ENCODE data around the gene FILIP1L.

Gene FILIP1L

GRCh38 chr3:99895703-99896441 is 218.4 kb downstream of the FILIP1L start:
- in situ Hi-C loops (cut with HindIII; ENCODE audit: low pct_ligation_motif_present, low sequenced_read_pairs): no loop called here
- H3K36me3 ChIP-seq (replicated peaks): no peaks in the 10 kb centered on the region
- TF ChIP-seq CTCF (IDR thresholded peaks at IDR 0.05; ENCODE audit: low read depth, low read length, missing control alignments): no peak
- peak overlapping the region; percentile 74 for H3K27ac ChIP-seq
- H3K4me3 ChIP-seq (ENCODE audit: low read depth, low read length): no peak overlapping the region
- H3K27me3 ChIP-seq (replicated peaks): no peaks in the 10 kb centered on the region
- peak; percentile 83 for DNase-seq

DNA sequence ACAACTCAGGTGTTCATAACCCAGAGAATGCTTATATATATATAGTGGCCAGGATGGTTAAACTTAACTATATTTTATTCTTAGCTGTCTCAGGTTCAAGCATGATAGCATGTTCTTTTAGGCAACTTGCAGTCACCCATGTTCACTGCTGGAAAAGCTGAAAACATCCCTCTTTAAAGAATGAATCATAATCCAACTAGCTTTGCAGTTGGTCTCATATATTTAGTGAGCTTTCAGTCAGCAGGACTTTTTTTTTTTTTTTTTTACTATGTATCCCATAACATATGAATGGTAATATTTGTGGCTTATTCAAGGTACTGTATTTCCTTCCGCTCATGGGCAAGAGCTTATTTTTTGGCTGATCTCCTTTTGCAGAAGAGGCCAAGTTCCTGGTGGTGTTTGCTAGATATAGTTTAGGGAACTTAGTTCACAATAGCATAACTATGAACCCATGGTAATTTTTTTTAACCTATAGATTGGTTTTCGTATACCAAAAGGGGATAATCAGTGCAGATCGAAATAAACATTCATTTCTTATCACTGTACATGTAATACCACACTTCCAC is 219.1 kb downstream of the FILIP1L start:
- TF ChIP-seq CTCF (IDR thresholded peaks at IDR 0.05; ENCODE audit: low read depth, low read length, missing control alignments): no peak
- H3K4me3 ChIP-seq (ENCODE audit: low read depth, low read length): no peak overlapping the region
- H3K36me3 ChIP-seq (replicated peaks): no peaks in the 10 kb centered on the region
- H3K27ac ChIP-seq: peak overlapping the region; percentile 74
- no peak for DNase-seq
- no peaks in the 10 kb centered on the region for H3K27me3 ChIP-seq (replicated peaks)
- in situ Hi-C loops (cut with HindIII; ENCODE audit: low pct_ligation_motif_present, low sequenced_read_pairs): no loop called here

DNA sequence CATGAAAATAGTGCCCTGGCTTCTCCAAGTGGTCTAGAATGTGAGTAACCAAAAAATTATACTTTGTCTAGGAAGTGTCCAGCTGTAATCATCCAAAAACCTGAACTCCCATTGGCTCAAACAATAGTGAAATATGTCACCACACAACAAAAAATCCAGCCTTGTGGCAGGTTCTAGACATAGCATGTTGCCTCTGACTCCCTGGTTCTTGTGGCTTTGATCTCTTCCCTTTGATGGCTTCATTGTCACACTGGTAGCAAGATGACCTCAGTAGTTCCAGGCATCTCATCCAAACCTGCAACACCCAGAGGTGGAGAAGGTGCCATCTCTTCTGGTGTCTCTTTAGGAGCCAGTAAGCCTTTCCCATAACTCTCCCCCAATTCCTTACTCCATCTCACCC is 222.0 kb downstream of the FILIP1L start:
- no peak overlapping the region for H3K4me3 ChIP-seq (ENCODE audit: low read depth, low read length)
- no peak for DNase-seq
- no peaks in the 10 kb centered on the region for H3K27me3 ChIP-seq (replicated peaks)
- in situ Hi-C loops (cut with HindIII; ENCODE audit: low pct_ligation_motif_present, low sequenced_read_pairs): no loop called here
- H3K36me3 ChIP-seq (replicated peaks): no peaks in the 10 kb centered on the region
- TF ChIP-seq CTCF (IDR thresholded peaks at IDR 0.05; ENCODE audit: low read depth, low read length, missing control alignments): no peak
- H3K27ac ChIP-seq: no peak overlapping the region

GRCh38 chr3:99891610-99892285 is 222.6 kb downstream of the FILIP1L start:
- in situ Hi-C loops (cut with HindIII; ENCODE audit: low pct_ligation_motif_present, low sequenced_read_pairs): no loop called here
- Histone ChIP-seq H3K27ac (no peak overlapping the region), H3K27me3 (replicated peaks) (no peaks in the 10 kb centered on the region), H3K36me3 (replicated peaks) (no peaks in the 10 kb centered on the region), H3K4me3 (ENCODE audit: low read depth, low read length) (no peak overlapping the region)
- TF ChIP-seq CTCF (IDR thresholded peaks at IDR 0.05; ENCODE audit: low read depth, low read length, missing control alignments): no peak
- no peak for DNase-seq

DNA sequence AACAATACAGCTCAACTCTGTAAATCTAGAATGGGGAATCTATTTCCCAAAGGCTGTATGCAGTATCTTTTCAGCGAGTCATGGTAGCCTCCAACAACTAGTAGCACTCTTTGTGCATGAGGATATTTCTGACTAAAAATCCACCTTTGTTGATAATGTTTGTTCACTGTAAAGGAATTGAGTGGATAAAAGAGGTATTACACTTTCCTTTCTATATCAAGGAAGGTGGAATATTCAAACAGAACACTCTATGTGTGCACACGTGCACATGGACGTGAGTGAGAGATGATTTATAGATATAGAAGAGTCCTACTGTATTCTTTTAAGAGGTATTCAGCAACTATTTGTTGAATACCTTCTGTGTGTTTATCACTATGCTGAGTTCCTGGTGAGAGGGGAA is 228.4 kb downstream of the FILIP1L start:
- no peak overlapping the region for H3K4me3 ChIP-seq (ENCODE audit: low read depth, low read length)
- in situ Hi-C loops (cut with HindIII; ENCODE audit: low pct_ligation_motif_present, low sequenced_read_pairs): no loop called here
- H3K27ac ChIP-seq: no peak overlapping the region
- no peaks in the 10 kb centered on the region for H3K27me3 ChIP-seq (replicated peaks)
- no peak for TF ChIP-seq CTCF (IDR thresholded peaks at IDR 0.05; ENCODE audit: low read depth, low read length, missing control alignments)
- H3K36me3 ChIP-seq (replicated peaks): no peaks in the 10 kb centered on the region
- DNase-seq: no peak
